ENCODE results near the gene BARD1.

DNA sequence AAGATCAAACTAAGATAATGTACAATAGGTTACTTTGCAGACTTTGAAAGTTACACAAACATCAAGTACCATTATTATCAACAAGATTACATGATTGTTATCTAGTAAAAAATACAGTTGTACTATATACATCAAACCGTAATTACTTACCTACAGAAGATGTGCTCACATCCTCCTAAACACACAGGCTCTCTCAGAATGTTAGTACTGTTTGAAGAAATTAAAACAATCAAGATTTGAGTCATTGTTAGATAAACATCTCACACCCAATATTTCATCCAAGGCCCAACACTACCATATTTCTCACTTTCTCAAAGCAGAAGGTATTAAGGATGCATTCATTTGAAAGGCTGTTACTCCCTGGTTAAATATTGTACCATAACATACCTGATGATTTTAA lies 12.6 kb downstream of the BARD1 start:
- TF ChIP-seq POLR2A (IDR thresholded peaks at IDR 0.05) = no peak
- TF ChIP-seq, protein P1, sequence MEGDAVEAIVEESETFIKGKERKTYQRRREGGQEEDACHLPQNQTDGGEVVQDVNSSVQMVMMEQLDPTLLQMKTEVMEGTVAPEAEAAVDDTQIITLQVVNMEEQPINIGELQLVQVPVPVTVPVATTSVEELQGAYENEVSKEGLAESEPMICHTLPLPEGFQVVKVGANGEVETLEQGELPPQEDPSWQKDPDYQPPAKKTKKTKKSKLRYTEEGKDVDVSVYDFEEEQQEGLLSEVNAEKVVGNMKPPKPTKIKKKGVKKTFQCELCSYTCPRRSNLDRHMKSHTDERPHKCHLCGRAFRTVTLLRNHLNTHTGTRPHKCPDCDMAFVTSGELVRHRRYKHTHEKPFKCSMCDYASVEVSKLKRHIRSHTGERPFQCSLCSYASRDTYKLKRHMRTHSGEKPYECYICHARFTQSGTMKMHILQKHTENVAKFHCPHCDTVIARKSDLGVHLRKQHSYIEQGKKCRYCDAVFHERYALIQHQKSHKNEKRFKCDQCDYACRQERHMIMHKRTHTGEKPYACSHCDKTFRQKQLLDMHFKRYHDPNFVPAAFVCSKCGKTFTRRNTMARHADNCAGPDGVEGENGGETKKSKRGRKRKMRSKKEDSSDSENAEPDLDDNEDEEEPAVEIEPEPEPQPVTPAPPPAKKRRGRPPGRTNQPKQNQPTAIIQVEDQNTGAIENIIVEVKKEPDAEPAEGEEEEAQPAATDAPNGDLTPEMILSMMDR (IDR thresholded peaks at IDR 0.05) = no peak

Measured in upper lobe of left lung (tissue), 4 donors.